Caco-2 (cell line): ENCODE measurements around the gene ALDH4A1. TPM values are rescaled to one million over a fixed set of nuclear protein-coding genes. Genes with fewer than 3 reads are reported as not detected.
"Not testable (repeated sequence)": the region's sequence is repeated elsewhere in the genome, so short reads cannot be mapped to it uniquely, and the experiment has no call there.

Source experiments
- BruUV-seq: library from RNA; stranded (reverse); fragments of 400-500 nt; replicated peaks from 2 replicates; lab custom pipeline; 2021; lab: Mats Ljungman, UMichigan
- CTCF ChIA-PET: fragments of 300-600 bp; sonication (Branson Sonifier 250); formaldehyde crosslinking; loops from one replicate; lab custom pipeline; 2022; ENCODE audit warnings: antibody characterized with exemption; lab: Charles Lee
- POLR2A ChIA-PET: fragments of 300-600 bp; sonication (Branson Sonifier 250); formaldehyde crosslinking; loops from one replicate; lab custom pipeline; 2022; ENCODE audit warnings: antibody characterized with exemption; lab: Charles Lee
- DNase-seq, 2 experiments: peaks; one replicate each; pipeline versions ENCODE4 v3.0.0 to v3.0.0-alpha.2; 2020 to 2022
- H3K27me3 ChIP-seq: replicated peaks from 2 replicates; pipeline ENCODE4 v1.6.0; 2011; ENCODE audit warnings: low read length; ENCODE audit not compliant: control insufficient read depth, insufficient read depth
- H3K36me3 ChIP-seq: 2 replicates; pipeline ENCODE4 v1.5.1; 2011; ENCODE audit warnings: low read length; ENCODE audit not compliant: control insufficient read depth, insufficient read depth
- H3K4me1 ChIP-seq: fragments of 250-450 bp; sonication (Bioruptor Pico); 2 replicates; pipeline ENCODE4 v1.5.1; 2020; ENCODE audit warnings: mild to moderate bottlenecking
- H3K4me3 ChIP-seq: 2 replicates; pipeline ENCODE4 v1.5.1; 2011; ENCODE audit warnings: low read depth, mild to moderate bottlenecking, control low read depth, low read length
- H3K9me3 ChIP-seq: fragments of 250-450 bp; sonication (Bioruptor Pico); 2 replicates; pipeline ENCODE4 v1.5.1; 2020; ENCODE audit warnings: mild to moderate bottlenecking, moderate library complexity
- H3K27ac Mint-ChIP-seq: one replicate; pipeline ENCODE4 v1.8.0; 2022; ENCODE audit warnings: mixed read lengths; ENCODE audit not compliant: unreplicated experiment
- H3K27me3 Mint-ChIP-seq: one replicate; pipeline ENCODE4 v1.8.0; 2022; ENCODE audit warnings: mixed read lengths; ENCODE audit not compliant: insufficient read depth, unreplicated experiment
- H3K36me3 Mint-ChIP-seq: one replicate; pipeline ENCODE4 v1.8.0; 2022; ENCODE audit warnings: mild to moderate bottlenecking, mixed read lengths; ENCODE audit not compliant: insufficient read depth, unreplicated experiment
- H3K4me1 Mint-ChIP-seq: one replicate; pipeline ENCODE4 v1.8.0; 2022; ENCODE audit warnings: low read depth, mixed read lengths; ENCODE audit not compliant: unreplicated experiment
- H3K4me3 Mint-ChIP-seq: one replicate; pipeline ENCODE4 v1.8.0; 2022; ENCODE audit warnings: mild to moderate bottlenecking, moderate library complexity, mixed read lengths; ENCODE audit not compliant: unreplicated experiment
- H3K9me3 Mint-ChIP-seq: one replicate; pipeline ENCODE4 v1.8.0; 2022; ENCODE audit warnings: mixed read lengths; ENCODE audit not compliant: unreplicated experiment
- intact Hi-C: fragments of 100-400 bp; cut with micrococcal nuclease; formaldehyde crosslinking; loops from one replicate; pipeline ENCODE4 v1.10.0; 2022; ENCODE audit not compliant: unreplicated experiment
- total RNA-seq: library from RNA; stranded (reverse); gene quantifications from 2 replicates; pipeline ENCODE4 v1.2.3, GENCODE V29; 2022
- TF ChIP-seq, protein P1 (sequence below), 2 experiments: fragments of 200-600 bp in 1 of 2; IDR thresholded peaks; 1 replicate in 1 of 2; 2 replicates in 1 of 2; pipeline versions ENCODE4 v1.5.1 to v1.8.0; 2011 to 2022; ENCODE audit warnings: antibody characterized with exemption in 1 of 2, control low read depth in 1 of 2, inconsistent platforms in 1 of 2, low read depth in 1 of 2, low read length in 1 of 2, mild to moderate bottlenecking in 1 of 2, moderate library complexity in 1 of 2; ENCODE audit not compliant: insufficient read depth in 1 of 2, severe bottlenecking in 1 of 2, unreplicated experiment in 1 of 2

Gene ALDH4A1
- total RNA-seq, 1 experiment from 2014 or later = 18.0 TPM

- H3K27ac Mint-ChIP-seq = no peak overlapping the region
- Histone ChIP-seq H3K36me3 (no peaks in the 10 kb centered on the region), H3K4me1 (no peaks in the 10 kb centered on the region), H3K9me3 (no peaks in the 10 kb centered on the region), H3K27me3 (no peaks in the 10 kb centered on the region), H3K4me3 (no peak overlapping the region)
- TF ChIP-seq, protein P1, sequence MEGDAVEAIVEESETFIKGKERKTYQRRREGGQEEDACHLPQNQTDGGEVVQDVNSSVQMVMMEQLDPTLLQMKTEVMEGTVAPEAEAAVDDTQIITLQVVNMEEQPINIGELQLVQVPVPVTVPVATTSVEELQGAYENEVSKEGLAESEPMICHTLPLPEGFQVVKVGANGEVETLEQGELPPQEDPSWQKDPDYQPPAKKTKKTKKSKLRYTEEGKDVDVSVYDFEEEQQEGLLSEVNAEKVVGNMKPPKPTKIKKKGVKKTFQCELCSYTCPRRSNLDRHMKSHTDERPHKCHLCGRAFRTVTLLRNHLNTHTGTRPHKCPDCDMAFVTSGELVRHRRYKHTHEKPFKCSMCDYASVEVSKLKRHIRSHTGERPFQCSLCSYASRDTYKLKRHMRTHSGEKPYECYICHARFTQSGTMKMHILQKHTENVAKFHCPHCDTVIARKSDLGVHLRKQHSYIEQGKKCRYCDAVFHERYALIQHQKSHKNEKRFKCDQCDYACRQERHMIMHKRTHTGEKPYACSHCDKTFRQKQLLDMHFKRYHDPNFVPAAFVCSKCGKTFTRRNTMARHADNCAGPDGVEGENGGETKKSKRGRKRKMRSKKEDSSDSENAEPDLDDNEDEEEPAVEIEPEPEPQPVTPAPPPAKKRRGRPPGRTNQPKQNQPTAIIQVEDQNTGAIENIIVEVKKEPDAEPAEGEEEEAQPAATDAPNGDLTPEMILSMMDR (IDR thresholded peaks at IDR 0.05; ENCODE audit: insufficient read depth in 1 of 2, low read depth in 1 of 2, low read length in 1 of 2, severe bottlenecking in 1 of 2, unreplicated experiment in 1 of 2) = no peak
- H3K4me3 Mint-ChIP-seq = no peak overlapping the region
- peaks cover 8% of the 10 kb centered on the region for H3K27me3 Mint-ChIP-seq
- no peaks in the 10 kb centered on the region for H3K9me3 Mint-ChIP-seq
- DNase-seq = no peak
- ChIA-PET POLR2A (no interaction called here), CTCF (no interaction called here)
- no peaks in the 10 kb centered on the region for H3K4me1 Mint-ChIP-seq
- intact Hi-C loops = no loop called here
- BruUV-seq = no TSS peak
- no peaks in the 10 kb centered on the region for H3K36me3 Mint-ChIP-seq
Observed at GRCh38 chr1:18840145-18840544, 62.2 kb downstream of the ALDH4A1 start.

DNA sequence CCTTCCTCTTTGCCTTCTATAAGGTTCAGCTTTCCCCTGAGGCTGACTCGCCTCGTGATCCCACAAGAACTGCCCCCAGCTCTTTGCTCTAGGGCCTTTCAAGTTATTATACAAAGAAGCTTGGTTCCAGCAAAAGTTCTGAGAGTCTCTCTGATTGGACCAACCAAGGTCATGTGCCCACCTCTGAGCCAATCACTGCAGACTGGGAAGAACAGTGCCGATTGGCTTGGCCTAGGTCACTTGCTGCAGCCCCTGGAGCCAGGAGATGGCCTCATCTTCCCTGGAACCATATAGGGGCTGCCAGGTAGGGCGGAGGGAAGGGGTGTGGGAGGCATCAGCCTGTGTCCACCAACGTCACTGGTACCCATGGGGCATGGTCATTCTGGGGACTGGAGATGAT lies 65.7 kb downstream of the ALDH4A1 start:
- no TSS peak for BruUV-seq
- no peaks in the 10 kb centered on the region for H3K36me3 Mint-ChIP-seq
- peaks cover 5% of the 10 kb centered on the region for H3K27me3 Mint-ChIP-seq
- no peak overlapping the region for H3K27ac Mint-ChIP-seq
- H3K9me3 Mint-ChIP-seq = no peaks in the 10 kb centered on the region
- CTCF ChIA-PET = interaction anchor here (0.5 kb wide), 1 partner anchor 30 kb away, joined by 12 read pairs; no protein-coding TSS in a partner anchor
- POLR2A ChIA-PET = no interaction called here
- Histone ChIP-seq H3K36me3 (no peaks in the 10 kb centered on the region), H3K4me1 (no peaks in the 10 kb centered on the region), H3K4me3 (no peak overlapping the region), H3K9me3 (no peaks in the 10 kb centered on the region), H3K27me3 (no peaks in the 10 kb centered on the region)
- DNase-seq = no peak
- no peaks in the 10 kb centered on the region for H3K4me1 Mint-ChIP-seq
- TF ChIP-seq, protein P1 (IDR thresholded peaks at IDR 0.05; ENCODE audit: insufficient read depth in 1 of 2, low read depth in 1 of 2, low read length in 1 of 2, severe bottlenecking in 1 of 2, unreplicated experiment in 1 of 2) = no peak
- no peak overlapping the region for H3K4me3 Mint-ChIP-seq
- intact Hi-C loops = no loop called here

DNA sequence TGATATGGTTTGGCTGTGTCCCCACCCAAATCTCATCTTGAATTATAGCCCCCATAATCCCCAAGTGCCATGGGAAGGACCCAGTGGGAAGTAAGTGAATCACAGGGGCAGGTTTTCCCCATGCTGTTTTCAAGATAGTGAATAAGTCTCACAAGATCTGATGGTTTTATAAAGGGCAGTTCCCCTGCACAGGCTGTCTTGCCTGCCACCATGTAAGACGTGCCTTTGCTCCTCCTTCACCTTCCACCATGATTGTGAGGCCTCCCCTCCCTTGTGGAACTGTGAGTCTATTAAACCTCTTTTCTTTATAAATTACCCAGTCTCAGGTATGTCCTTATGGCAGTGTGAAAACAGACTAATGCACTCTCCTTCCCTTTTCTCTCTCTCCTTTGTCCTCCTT lies 70.0 kb downstream of the ALDH4A1 start:
- POLR2A ChIA-PET, H3K4me1 Mint-ChIP-seq, H3K36me3 Mint-ChIP-seq, H3K27me3 ChIP-seq, H3K4me3 Mint-ChIP-seq, DNase-seq, H3K9me3 ChIP-seq, H3K27me3 Mint-ChIP-seq, BruUV-seq, CTCF ChIA-PET, intact Hi-C loops, H3K4me1 ChIP-seq, H3K27ac Mint-ChIP-seq, H3K4me3 ChIP-seq, H3K36me3 ChIP-seq, H3K9me3 Mint-ChIP-seq: not testable (repeated sequence)

- BruUV-seq = no TSS peak
- H3K27ac Mint-ChIP-seq = no peak overlapping the region
Observed at GRCh38 chr1:18831656-18832055, 70.7 kb downstream of the ALDH4A1 start.

More at GRCh38 chr1:18831656-18832055, 70.7 kb downstream of the ALDH4A1 start:
- Histone ChIP-seq H3K4me3 (no peak overlapping the region), H3K4me1 (no peaks in the 10 kb centered on the region), H3K36me3 (no peaks in the 10 kb centered on the region), H3K27me3 (no peaks in the 10 kb centered on the region), H3K9me3 (no peaks in the 10 kb centered on the region)
- ChIA-PET POLR2A (no interaction called here), CTCF (no interaction called here)
- intact Hi-C loops = no loop called here
- Mint-ChIP-seq H3K27me3 (no peaks in the 10 kb centered on the region), H3K4me3 (no peak overlapping the region), H3K9me3 (no peaks in the 10 kb centered on the region), H3K4me1 (no peaks in the 10 kb centered on the region), H3K36me3 (no peaks in the 10 kb centered on the region)
- TF ChIP-seq, protein P1 (IDR thresholded peaks at IDR 0.05; ENCODE audit: insufficient read depth in 1 of 2, low read depth in 1 of 2, low read length in 1 of 2, severe bottlenecking in 1 of 2, unreplicated experiment in 1 of 2) = no peak
- DNase-seq = no peak
